PC-9 (cell line): ENCODE results near the gene HSD17B4. TPM values are rescaled to one million over a fixed set of nuclear protein-coding genes. Genes with fewer than 3 reads are reported as not detected.
"Not testable (repeated sequence)": the region's sequence is repeated elsewhere in the genome, so short reads cannot be mapped to it uniquely, and the experiment has no call there.

Source experiments
- BruUV-seq: library from RNA; stranded (reverse); fragments of 400-500 nt; replicated peaks from 2 replicates; lab custom pipeline; 2021; lab: Mats Ljungman, UMichigan
- CTCF ChIA-PET: fragments of 300-600 bp; sonication (Branson Sonifier 250); formaldehyde crosslinking; loops from one replicate; lab custom pipeline; 2022; ENCODE audit warnings: antibody characterized with exemption; lab: Charles Lee
- POLR2A ChIA-PET: fragments of 300-600 bp; sonication (Branson Sonifier 250); formaldehyde crosslinking; loops from one replicate; lab custom pipeline; 2022; ENCODE audit warnings: antibody characterized with exemption; ENCODE audit not compliant: unreplicated experiment; lab: Charles Lee
- DNase-seq, 2 experiments: peaks; one replicate each; pipeline versions ENCODE4 v3.0.0 to v3.0.0-alpha.2; 2015 to 2022; ENCODE audit warnings: mixed read lengths in 1 of 2
- H2AFZ ChIP-seq: fragments of 200-600 bp; sonication (generic); 2 replicates; pipeline ENCODE4 v1.8.1; 2017; ENCODE audit warnings: antibody characterized with exemption
- H3F3A ChIP-seq: fragments of 200-600 bp; sonication (generic); 2 replicates; pipeline ENCODE4 v1.8.1; 2017; ENCODE audit warnings: antibody characterized with exemption, mild to moderate bottlenecking, low read depth; ENCODE audit not compliant: insufficient read depth
- H3K27ac ChIP-seq: fragments of 200-600 bp; sonication (generic); 2 replicates; pipeline ENCODE4 v1.6.1; 2016; ENCODE audit warnings: mixed run types
- H3K27me3 ChIP-seq: fragments of 200-600 bp; sonication (generic); 2 replicates; pipeline ENCODE4 v1.6.1; 2016; ENCODE audit warnings: low read depth, mixed run types; ENCODE audit not compliant: insufficient read depth
- H3K36me3 ChIP-seq: fragments of 200-600 bp; sonication (generic); 2 replicates; pipeline ENCODE4 v1.6.1; 2016; ENCODE audit warnings: low read depth, mixed run types
- H3K4me1 ChIP-seq: fragments of 200-600 bp; sonication (generic); replicated peaks from 2 replicates; pipeline ENCODE4 v1.6.1; 2016; ENCODE audit warnings: mixed run types; ENCODE audit not compliant: insufficient read depth
- H3K4me2 ChIP-seq: fragments of 200-600 bp; sonication (generic); 2 replicates; pipeline ENCODE4 v1.6.1; 2017; ENCODE audit warnings: mixed run types
- H3K4me3 ChIP-seq: fragments of 200-600 bp; sonication (generic); 2 replicates; pipeline ENCODE4 v1.6.1; 2016; ENCODE audit warnings: mixed run types
- H3K79me2 ChIP-seq: fragments of 200-600 bp; sonication (generic); 2 replicates; pipeline ENCODE4 v1.6.1; 2017; ENCODE audit warnings: low read depth, mixed run types
- H3K9me2 ChIP-seq: fragments of 200-600 bp; sonication (generic); 2 replicates; pipeline ENCODE4 v1.8.1; 2017; ENCODE audit warnings: mild to moderate bottlenecking; ENCODE audit not compliant: insufficient read depth
- H3K9me3 ChIP-seq: fragments of 200-600 bp; sonication (generic); 2 replicates; pipeline ENCODE4 v1.8.1; 2016; ENCODE audit warnings: low read depth; ENCODE audit not compliant: insufficient read depth
- H4K20me1 ChIP-seq: fragments of 200-600 bp; sonication (generic); 2 replicates; pipeline ENCODE4 v1.8.1; 2017; ENCODE audit not compliant: insufficient read depth
- CTCF ChIP-seq: fragments of 200-600 bp; sonication (generic); conservative IDR thresholded peaks from 2 replicates; pipeline ENCODE4 v1.6.1; 2017; ENCODE audit warnings: mixed run types, antibody characterized with exemption, mild to moderate bottlenecking, moderate library complexity
- EZH2 ChIP-seq: fragments of 200-600 bp; sonication (generic); IDR thresholded peaks from 2 replicates; pipeline ENCODE4 v1.8.0; 2017; ENCODE audit warnings: antibody characterized with exemption, low read depth
- intact Hi-C: fragments of 100-400 bp; cut with micrococcal nuclease; formaldehyde crosslinking; loops from one replicate; pipeline ENCODE4 v1.10.0; 2022; ENCODE audit not compliant: unreplicated experiment
- total RNA-seq: library from RNA; stranded (reverse); gene quantifications from 2 replicates; pipeline ENCODE4 v1.2.3, GENCODE V29; 2021

The HSD17B4 gene
- total RNA-seq, 1 experiment from 2014 or later = 148 TPM

DNA sequence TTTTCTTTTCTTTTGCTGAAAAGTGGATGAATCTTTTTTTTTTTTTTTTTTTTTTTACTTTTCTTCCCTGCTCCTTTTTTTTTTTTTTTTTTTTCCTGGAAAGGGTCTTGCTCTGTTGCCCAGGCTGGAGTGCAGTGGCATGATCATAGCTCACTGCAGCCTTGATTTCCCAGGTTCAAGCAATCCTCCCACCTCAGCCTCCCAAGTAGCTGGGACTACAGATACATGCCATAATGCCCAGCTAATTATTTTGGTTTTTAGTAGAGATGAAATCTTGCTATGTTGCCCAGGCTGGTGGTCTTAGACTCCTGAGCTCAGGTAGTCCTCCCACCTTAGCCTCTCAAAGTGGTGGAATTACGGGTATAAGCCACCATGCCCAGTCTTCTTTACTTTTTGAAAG, 20.9 kb downstream of the HSD17B4 start:
- POLR2A ChIA-PET = no interaction called here
- no peak overlapping the region for H3K27ac ChIP-seq
- CTCF ChIA-PET = no interaction called here
- intact Hi-C loops = loop anchor here (5.0 to 10.0 kb wide), 2 partner anchors 984 to 1332 kb away; no protein-coding TSS in a partner anchor
- no peaks in the 10 kb centered on the region for H3K4me1 ChIP-seq
- no peak overlapping the region for H3K4me3 ChIP-seq
- H3K9me2 ChIP-seq = no peaks in the 10 kb centered on the region
- no TSS peak for BruUV-seq
- no peak for DNase-seq
- H2AFZ ChIP-seq = no peak overlapping the region
- H3K4me2 ChIP-seq = no peak overlapping the region
- H3K27me3 ChIP-seq = no peaks in the 10 kb centered on the region
- H3K79me2 ChIP-seq = no peaks in the 10 kb centered on the region
- no peaks in the 10 kb centered on the region for H4K20me1 ChIP-seq
- no peaks in the 10 kb centered on the region for H3F3A ChIP-seq
- H3K9me3 ChIP-seq = peaks cover 5% of the 10 kb centered on the region; the same call in 1 of the 2 replicates
- H3K36me3 ChIP-seq = peaks cover 6% of the 10 kb centered on the region; the same call in 1 of the 2 replicates
- TF ChIP-seq CTCF (no peak), EZH2 (no peak)

GRCh38 chr5:119476341-119476740, 24.0 kb downstream of the HSD17B4 start:
- BruUV-seq = no TSS peak
- POLR2A ChIA-PET = no interaction called here

DNA sequence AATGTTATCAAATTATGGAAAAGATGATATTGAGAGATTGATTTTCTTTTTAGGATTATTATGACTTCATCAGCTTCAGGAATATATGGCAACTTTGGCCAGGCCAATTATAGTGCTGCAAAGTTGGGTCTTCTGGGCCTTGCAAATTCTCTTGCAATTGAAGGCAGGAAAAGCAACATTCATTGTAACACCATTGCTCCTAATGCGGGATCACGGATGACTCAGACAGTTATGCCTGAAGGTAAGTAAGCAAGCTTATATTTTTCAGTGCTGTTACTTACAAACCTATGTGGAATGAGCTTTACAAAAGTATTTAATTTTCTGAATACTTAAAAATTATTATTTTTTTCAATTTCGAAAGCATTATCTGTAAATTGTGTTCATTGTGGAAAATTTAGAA, 26.5 kb downstream of the HSD17B4 start:
- H3K79me2 ChIP-seq = no peaks in the 10 kb centered on the region
- H3K27ac ChIP-seq = no peak overlapping the region
- DNase-seq = no peak
- no peaks in the 10 kb centered on the region for H3K9me2 ChIP-seq
- H3K27me3 ChIP-seq = no peaks in the 10 kb centered on the region
- no peak overlapping the region for H2AFZ ChIP-seq
- intact Hi-C loops = loop anchor here (10.0 kb wide), 1 partner anchor 1326 kb away; no protein-coding TSS in a partner anchor
- no peaks in the 10 kb centered on the region for H4K20me1 ChIP-seq
- ChIA-PET POLR2A (interaction anchor here (0.6 to 0.7 kb wide), 2 partner anchors 17 to 110 kb away, joined by 3 read pairs; no protein-coding TSS in a partner anchor), CTCF (no interaction called here)
- no TSS peak for BruUV-seq
- no peaks in the 10 kb centered on the region for H3K4me1 ChIP-seq
- no peak for TF ChIP-seq CTCF
- H3K9me3 ChIP-seq = no peaks in the 10 kb centered on the region
- H3K36me3 ChIP-seq = no peaks in the 10 kb centered on the region
- no peak overlapping the region for H3K4me3 ChIP-seq
- no peak overlapping the region for H3K4me2 ChIP-seq
- H3F3A ChIP-seq = no peaks in the 10 kb centered on the region

More at GRCh38 chr5:119476341-119476740, 24.0 kb downstream of the HSD17B4 start:
- no peak for TF ChIP-seq CTCF
- TF ChIP-seq EZH2 = no peak
- H3F3A ChIP-seq = no peaks in the 10 kb centered on the region
- H3K9me2 ChIP-seq = no peaks in the 10 kb centered on the region
- CTCF ChIA-PET = no interaction called here
- no peaks in the 10 kb centered on the region for H4K20me1 ChIP-seq
- no peaks in the 10 kb centered on the region for H3K27me3 ChIP-seq
- intact Hi-C loops = loop anchor here (10.0 kb wide), 1 partner anchor 1328 kb away; no protein-coding TSS in a partner anchor
- H3K79me2 ChIP-seq = no peaks in the 10 kb centered on the region
- H3K4me1 ChIP-seq = no peaks in the 10 kb centered on the region
- no peak overlapping the region for H3K4me3 ChIP-seq
- H2AFZ ChIP-seq = no peak overlapping the region
- no peak overlapping the region for H3K27ac ChIP-seq
- H3K4me2 ChIP-seq = no peak overlapping the region
- H3K9me3 ChIP-seq = no peaks in the 10 kb centered on the region
- H3K36me3 ChIP-seq = no peaks in the 10 kb centered on the region
- no peak for DNase-seq

DNA sequence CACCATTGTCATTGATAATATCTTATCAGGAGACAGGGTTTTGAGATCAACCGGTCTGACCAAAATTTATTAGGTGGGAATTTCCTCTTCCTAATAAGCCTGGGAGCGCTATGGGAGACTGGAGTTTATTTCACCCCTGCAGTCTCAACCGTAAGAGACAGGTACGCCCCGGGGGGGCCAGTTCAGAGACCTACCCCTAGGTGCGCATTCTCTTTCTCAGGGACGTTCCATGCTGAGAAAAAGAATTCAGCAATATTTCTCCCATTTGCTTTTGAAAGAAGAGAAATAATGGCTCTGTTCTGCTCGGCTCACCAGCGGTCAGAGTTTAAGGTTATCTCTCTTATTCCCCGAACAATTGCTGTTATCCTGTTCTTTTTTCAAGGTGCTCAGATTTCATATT, 28.3 kb downstream of the HSD17B4 start:
- H3K4me1 ChIP-seq, intact Hi-C loops, POLR2A ChIA-PET, H4K20me1 ChIP-seq, H3F3A ChIP-seq, H3K36me3 ChIP-seq, H3K9me2 ChIP-seq, DNase-seq, H2AFZ ChIP-seq, H3K27ac ChIP-seq, H3K4me3 ChIP-seq, H3K4me2 ChIP-seq, H3K27me3 ChIP-seq, H3K9me3 ChIP-seq, CTCF ChIA-PET, H3K79me2 ChIP-seq, BruUV-seq: not testable (repeated sequence)
